Hematopoietic multipotent progenitor cell treated with erythropoietin and hydrocortisone succinate and interleukin-3 and kit ligand, for 15 days (in vitro differentiated cells): ENCODE measurements around the gene MAGI2.

Experiments
- DNase-seq: peaks from one replicate; pipeline ENCODE4 v3.0.0-alpha.2; 2015; ENCODE audit warnings: low spot score

MAGI2 gene

GRCh38 chr7:78734626-78735025 is 718.8 kb downstream of the MAGI2 start:
- DNase-seq: no peak

DNA sequence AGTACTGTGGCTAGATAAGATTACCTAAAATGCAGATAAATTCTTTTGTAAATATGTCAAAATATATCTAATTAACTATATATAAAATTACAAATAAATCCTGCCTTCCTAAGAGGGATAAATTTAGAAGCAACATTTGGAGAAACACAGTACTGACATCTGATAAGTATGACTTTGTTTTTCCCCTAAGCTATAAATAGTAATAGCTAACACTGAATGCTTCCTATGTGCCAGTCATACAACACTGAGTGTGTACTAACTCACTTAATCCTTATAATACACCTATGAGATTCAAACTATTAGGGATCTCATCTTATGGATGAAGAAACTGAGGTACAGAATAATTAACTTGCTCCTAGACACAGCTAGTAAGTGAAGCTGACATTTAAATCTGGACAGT is 733.4 kb downstream of the MAGI2 start:
- no peak for DNase-seq

DNA sequence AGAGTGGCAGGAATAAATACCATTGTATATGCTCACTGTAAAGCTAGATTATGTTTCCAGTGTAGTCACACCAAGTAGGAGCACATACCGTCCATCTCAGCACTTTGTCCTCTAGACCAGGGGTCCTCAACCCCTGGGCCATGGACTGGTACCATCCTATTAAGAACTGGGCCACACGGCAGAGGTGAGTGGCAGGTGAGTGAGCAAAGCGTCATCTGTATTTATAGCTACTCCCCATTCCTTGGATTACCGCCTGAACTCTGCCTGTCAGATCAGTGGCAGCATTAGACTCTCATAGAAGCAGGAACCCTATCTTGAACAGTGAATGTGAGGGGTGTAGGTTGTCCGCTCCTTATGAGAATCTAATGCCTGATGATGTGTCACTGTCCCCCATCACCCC is 735.3 kb downstream of the MAGI2 start:
- DNase-seq: no peak

- DNase-seq: no peak
Measured at GRCh38 chr7:78716876-78717275, 736.6 kb downstream of the MAGI2 start.

GRCh38 chr7:78714356-78714755 is 739.1 kb downstream of the MAGI2 start:
- DNase-seq: no peak

DNA sequence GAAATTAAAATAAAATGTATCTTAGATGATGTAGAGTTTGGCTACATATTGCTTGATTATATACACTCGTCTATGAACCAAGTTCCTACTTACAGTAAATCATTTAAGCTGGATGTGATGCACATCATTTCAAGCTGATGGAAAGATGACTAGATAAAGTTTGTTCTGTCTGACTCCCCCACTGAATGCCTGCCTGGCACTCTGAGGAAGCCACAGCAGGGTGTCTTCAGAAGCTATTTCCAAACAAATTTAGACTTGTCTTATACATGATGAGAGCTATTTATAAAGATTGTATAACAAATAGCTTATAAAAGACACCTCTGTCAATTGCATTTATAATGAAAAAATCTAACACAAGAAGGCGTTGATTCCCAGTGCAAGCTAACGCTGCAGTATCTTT is 741.4 kb downstream of the MAGI2 start:
- no peak for DNase-seq

- no peak for DNase-seq
Measured at GRCh38 chr7:78709658-78710057, 743.8 kb downstream of the MAGI2 start.

GRCh38 chr7:78704504-78704903 is 749.0 kb downstream of the MAGI2 start:
- no peak for DNase-seq

DNA sequence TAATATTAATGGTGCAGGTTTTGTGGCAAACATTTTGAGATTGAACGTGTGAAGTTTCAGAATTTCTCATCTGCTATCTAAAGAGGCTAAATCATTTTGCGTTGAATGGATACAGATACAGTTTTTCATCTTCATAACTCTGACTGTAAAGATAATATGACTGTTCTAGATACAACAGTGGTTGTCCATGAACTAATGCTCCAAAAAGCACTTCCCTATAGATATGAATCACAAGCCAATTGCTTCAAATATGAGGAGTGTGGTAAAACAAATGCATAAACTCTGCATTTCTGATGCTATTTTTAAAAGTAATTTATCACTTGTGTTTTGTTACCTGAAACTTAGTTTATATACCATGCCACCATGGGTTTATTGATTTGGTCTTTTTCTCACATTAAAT is 750.1 kb downstream of the MAGI2 start:
- DNase-seq: no peak

DNA sequence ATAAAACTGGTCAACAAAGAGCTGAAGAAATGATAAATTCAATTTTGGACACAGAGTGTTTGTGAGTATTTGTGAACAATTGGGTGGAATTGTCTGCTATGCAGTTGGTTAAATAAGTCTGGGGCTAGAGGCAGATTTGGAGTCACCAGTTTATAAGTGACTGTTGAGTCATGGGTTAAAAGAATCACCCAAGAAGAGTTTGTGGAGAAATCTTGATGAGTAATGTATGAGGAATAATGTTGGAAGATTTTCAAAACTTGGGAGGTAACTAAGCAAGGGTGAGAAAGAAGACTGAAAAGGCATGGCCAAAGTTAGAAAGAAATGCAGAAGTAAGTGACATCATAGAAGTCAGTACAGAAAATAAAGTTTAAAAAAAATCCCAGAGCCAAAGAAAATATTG is 750.7 kb downstream of the MAGI2 start:
- no peak for DNase-seq

GRCh38 chr7:78695826-78696225 is 757.6 kb downstream of the MAGI2 start:
- DNase-seq: no peak

GRCh38 chr7:78691584-78691983 is 761.9 kb downstream of the MAGI2 start:
- no peak for DNase-seq

DNA sequence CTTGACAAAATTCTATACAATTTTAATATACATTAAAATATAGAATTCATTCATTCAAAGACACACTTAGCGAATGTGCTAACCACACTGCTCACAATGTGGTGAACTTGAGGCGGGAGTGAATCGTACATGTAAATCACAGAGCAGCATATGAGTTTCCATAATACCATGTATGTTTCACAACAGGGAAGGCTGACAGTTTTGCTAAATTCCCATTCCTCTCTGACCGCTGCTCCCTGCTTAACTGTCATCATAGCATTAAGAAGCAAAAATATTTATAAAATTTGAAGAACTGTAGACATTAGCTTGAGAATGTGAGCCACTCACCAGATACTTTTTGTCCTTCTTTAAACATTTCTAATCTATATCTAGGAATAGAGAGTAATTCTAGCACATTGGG is 763.3 kb downstream of the MAGI2 start:
- no peak for DNase-seq

DNA sequence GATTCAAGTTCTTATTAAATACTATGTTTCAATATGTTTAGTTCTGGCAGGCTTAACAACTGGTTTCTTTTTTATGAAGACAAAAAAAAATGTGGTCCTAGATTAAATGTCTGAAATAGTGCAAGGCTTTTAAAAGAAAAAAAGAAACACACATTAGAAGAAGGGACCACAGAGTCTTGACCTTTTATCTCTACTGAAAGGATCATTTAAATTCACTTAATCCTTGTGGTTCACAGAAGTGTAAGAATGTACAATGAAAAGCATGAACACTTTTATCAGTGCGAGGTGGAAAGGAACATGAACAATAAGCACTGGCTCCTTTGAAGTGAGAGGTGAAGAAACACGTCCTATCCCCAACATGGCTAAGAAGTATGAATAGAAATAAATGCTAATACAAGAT is 765.1 kb downstream of the MAGI2 start:
- DNase-seq: no peak

GRCh38 chr7:78686189-78686588 is 767.3 kb downstream of the MAGI2 start:
- DNase-seq: no peak

DNA sequence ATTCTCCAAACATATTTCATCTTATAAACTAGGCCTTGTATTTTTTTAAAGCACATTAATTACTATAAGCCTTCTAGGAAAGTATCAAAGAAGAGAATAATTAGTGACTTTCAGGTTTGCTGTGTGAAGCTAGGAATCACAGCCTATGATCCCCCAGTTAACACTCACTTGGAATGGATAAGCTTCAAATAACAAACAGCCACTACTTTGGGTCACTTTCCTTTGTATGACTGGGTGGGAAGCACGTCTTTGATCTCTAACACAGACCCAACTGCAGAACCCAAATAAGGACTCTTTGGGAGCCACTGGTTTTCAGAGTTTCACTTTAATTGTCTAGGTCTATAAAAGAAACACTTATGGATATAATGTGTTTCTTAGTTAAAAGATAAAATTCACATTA is 769.3 kb downstream of the MAGI2 start:
- DNase-seq: no peak

GRCh38 chr7:78683566-78683965 is 769.9 kb downstream of the MAGI2 start:
- DNase-seq: no peak

- DNase-seq: no peak
Measured at GRCh38 chr7:78679112-78679876, 774.2 kb downstream of the MAGI2 start.

- DNase-seq: no peak
Measured at GRCh38 chr7:78677391-78677790, 776.1 kb downstream of the MAGI2 start.

- no peak for DNase-seq
Measured at GRCh38 chr7:78675511-78675910, 778.0 kb downstream of the MAGI2 start.

GRCh38 chr7:78673272-78673671 is 780.2 kb downstream of the MAGI2 start:
- DNase-seq: no peak

DNA sequence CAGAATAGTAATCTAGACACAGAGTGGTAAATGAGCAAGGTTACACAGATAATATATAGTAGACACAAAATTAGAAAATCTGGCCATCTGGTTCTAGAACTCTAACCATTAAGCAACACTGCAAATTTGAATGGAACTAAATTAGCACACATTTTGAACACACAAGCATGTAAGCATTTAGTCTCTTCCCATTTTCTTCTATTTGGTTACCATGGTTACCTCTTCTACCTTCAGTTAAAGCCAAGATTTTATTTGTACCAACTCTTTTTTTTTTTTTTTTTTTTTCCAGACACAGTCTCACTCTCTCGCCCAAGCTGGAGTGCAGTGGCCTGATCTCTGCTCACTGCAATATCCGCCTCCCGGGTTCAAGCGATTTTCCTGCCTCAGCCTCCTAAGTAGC is 790.5 kb downstream of the MAGI2 start:
- no peak for DNase-seq

GRCh38 chr7:78649976-78650375 is 803.5 kb downstream of the MAGI2 start:
- DNase-seq: no peak

GRCh38 chr7:78649236-78649635 is 804.2 kb downstream of the MAGI2 start:
- no peak for DNase-seq

DNA sequence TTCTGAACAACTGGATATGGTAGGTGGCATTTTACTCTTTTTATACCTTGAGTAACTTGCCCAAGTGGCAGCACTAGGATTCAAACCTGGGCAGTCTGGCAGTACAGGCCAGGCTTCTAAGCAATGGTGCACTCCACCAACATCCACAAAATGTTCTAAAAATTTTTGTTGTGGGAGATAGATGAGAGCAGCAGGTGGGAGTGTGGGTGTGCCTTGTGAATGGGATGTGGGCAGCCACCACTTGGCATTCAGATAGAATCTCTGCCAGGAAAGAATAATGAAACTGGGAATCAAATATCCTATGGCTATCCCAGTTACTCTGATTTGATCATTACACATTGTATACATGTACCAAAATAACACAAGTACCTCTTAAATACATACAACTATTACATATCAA is 810.7 kb downstream of the MAGI2 start:
- no peak for DNase-seq
